ENCODE results near the gene METRNL. TPM values are rescaled to one million over a fixed set of nuclear protein-coding genes. Genes with fewer than 3 reads are reported as not detected.

The METRNL gene
- total and polyA plus RNA-seq, 4 donors: 0.67 to 9.0 (median 8.6) TPM

DNA sequence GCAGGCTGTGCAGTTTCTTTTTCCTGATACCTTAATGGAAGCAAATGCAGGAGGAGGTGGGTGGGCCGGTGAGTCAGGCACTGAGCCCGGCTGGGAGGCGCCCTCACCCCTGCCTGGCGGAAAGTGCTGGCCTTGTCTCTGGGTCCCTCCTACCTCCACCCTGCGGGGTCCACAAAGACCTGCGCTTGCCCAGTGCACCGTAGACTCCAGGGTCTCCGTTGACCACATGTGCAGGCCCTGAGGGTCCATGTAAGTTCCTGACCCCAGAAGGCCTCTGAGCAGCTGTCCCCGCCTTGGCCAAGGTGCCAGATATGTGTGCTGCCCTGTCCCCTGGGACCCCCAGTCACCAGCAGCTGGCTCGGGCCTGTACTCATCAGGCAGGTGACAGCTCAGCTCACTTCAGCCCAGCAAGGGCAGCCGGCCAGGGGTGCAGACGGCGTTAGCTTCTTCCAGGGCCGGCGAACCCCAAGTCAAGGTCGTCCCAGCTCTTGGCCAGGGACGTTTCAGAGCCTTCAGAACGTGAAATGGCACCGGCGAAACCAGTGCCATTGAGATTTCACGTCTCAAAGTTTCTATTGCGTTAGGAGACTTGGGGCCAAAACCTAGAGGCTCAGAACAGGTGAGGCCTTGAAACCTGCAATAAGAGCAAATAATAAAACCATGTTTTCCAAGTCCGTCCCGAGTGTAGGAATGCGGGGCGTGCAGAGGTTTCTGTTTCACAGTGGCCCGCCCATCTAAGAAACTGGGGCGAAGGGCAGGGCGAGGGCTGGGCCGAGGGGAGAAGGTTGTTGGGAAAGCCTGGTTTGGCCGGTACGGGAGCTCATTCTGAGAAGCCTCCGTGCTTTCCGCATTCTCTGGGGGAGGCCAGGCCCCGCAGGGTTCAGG is 12.1 kb downstream of the METRNL start:
- Histone ChIP-seq H3K4me1 (ENCODE audit: control insufficient read depth in 4 of 4, insufficient read depth in 4 of 4, low read length in 3 of 4) (peaks cover 0 to 7% (median under 1%) of the 10 kb centered on the region in 4 donors), H3K27me3 (ENCODE audit: control insufficient read depth in 4 of 4, insufficient read depth in 4 of 4, low read length in 3 of 4) (no peaks in the 10 kb centered on the region), H3K9me3 (ENCODE audit: control insufficient read depth in 4 of 4, low read length in 3 of 4) (no peaks in the 10 kb centered on the region), H3K9ac (ENCODE audit: low read depth in 1 of 2, low read length in 2 of 2) (no peak overlapping the region), H3K27ac (ENCODE audit: low read depth in 1 of 2, low read length in 2 of 2) (no peak overlapping the region), H3K36me3 (ENCODE audit: control insufficient read depth in 4 of 4, insufficient read depth in 3 of 4, low read depth in 1 of 4, low read length in 3 of 4) (no peaks in the 10 kb centered on the region), H3K4me3 (ENCODE audit: low read depth in 1 of 3, low read length in 3 of 3) (no peak overlapping the region)
- TF ChIP-seq, protein P1, sequence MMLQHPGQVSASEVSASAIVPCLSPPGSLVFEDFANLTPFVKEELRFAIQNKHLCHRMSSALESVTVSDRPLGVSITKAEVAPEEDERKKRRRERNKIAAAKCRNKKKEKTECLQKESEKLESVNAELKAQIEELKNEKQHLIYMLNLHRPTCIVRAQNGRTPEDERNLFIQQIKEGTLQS (IDR thresholded peaks at IDR 0.05): no peak
- TF ChIP-seq, protein P2, sequence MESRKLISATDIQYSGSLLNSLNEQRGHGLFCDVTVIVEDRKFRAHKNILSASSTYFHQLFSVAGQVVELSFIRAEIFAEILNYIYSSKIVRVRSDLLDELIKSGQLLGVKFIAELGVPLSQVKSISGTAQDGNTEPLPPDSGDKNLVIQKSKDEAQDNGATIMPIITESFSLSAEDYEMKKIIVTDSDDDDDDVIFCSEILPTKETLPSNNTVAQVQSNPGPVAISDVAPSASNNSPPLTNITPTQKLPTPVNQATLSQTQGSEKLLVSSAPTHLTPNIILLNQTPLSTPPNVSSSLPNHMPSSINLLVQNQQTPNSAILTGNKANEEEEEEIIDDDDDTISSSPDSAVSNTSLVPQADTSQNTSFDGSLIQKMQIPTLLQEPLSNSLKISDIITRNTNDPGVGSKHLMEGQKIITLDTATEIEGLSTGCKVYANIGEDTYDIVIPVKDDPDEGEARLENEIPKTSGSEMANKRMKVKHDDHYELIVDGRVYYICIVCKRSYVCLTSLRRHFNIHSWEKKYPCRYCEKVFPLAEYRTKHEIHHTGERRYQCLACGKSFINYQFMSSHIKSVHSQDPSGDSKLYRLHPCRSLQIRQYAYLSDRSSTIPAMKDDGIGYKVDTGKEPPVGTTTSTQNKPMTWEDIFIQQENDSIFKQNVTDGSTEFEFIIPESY (IDR thresholded peaks at IDR 0.05): no peak
- TF ChIP-seq, protein P3, sequence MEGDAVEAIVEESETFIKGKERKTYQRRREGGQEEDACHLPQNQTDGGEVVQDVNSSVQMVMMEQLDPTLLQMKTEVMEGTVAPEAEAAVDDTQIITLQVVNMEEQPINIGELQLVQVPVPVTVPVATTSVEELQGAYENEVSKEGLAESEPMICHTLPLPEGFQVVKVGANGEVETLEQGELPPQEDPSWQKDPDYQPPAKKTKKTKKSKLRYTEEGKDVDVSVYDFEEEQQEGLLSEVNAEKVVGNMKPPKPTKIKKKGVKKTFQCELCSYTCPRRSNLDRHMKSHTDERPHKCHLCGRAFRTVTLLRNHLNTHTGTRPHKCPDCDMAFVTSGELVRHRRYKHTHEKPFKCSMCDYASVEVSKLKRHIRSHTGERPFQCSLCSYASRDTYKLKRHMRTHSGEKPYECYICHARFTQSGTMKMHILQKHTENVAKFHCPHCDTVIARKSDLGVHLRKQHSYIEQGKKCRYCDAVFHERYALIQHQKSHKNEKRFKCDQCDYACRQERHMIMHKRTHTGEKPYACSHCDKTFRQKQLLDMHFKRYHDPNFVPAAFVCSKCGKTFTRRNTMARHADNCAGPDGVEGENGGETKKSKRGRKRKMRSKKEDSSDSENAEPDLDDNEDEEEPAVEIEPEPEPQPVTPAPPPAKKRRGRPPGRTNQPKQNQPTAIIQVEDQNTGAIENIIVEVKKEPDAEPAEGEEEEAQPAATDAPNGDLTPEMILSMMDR (IDR thresholded peaks at IDR 0.05; ENCODE audit: low read depth, low read length, missing input control): no peak
- WGBS: 73% methylated on average over 35 of the region's 35 CpGs
- DNase-seq (ENCODE audit: low spot score): no peak

DNA sequence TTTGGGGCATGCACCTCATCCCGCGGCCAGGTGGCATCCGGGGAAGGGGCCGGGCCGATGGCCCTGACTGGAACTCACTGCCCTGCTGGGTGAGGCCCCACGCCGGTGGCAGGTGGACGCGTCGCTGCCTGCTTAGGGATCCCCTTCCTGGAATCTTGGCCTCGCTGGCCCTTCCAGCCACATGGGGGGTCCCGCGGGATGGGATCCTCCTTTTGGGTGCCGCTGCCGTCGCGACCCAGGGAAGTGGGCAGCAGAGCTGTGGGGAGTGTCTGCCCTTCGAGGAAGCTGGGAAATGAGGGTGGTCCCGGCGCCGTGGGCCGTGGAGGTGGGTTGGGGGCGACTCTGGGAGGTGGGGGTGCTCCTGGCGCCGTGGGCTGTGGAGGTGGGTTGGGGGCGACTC is 12.8 kb downstream of the METRNL start:
- no peaks in the 10 kb centered on the region for H3K9me3 ChIP-seq (ENCODE audit: control insufficient read depth in 4 of 4, low read length in 3 of 4)
- WGBS: 85% methylated on average over 26 of the region's 26 CpGs
- no peak overlapping the region for H3K9ac ChIP-seq (ENCODE audit: low read depth in 1 of 2, low read length in 2 of 2)
- no peak overlapping the region for H3K27ac ChIP-seq (ENCODE audit: low read depth in 1 of 2, low read length in 2 of 2)
- TF ChIP-seq JUND (IDR thresholded peaks at IDR 0.05) (no peak), HNF4G (IDR thresholded peaks at IDR 0.05) (no peak), FOXA1 (IDR thresholded peaks at IDR 0.05) (no peak), YY1 (IDR thresholded peaks at IDR 0.05) (no peak)
- TF ChIP-seq, protein P4, sequence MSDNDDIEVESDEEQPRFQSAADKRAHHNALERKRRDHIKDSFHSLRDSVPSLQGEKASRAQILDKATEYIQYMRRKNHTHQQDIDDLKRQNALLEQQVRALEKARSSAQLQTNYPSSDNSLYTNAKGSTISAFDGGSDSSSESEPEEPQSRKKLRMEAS (IDR thresholded peaks at IDR 0.05): no peak
- TF ChIP-seq, protein P5, sequence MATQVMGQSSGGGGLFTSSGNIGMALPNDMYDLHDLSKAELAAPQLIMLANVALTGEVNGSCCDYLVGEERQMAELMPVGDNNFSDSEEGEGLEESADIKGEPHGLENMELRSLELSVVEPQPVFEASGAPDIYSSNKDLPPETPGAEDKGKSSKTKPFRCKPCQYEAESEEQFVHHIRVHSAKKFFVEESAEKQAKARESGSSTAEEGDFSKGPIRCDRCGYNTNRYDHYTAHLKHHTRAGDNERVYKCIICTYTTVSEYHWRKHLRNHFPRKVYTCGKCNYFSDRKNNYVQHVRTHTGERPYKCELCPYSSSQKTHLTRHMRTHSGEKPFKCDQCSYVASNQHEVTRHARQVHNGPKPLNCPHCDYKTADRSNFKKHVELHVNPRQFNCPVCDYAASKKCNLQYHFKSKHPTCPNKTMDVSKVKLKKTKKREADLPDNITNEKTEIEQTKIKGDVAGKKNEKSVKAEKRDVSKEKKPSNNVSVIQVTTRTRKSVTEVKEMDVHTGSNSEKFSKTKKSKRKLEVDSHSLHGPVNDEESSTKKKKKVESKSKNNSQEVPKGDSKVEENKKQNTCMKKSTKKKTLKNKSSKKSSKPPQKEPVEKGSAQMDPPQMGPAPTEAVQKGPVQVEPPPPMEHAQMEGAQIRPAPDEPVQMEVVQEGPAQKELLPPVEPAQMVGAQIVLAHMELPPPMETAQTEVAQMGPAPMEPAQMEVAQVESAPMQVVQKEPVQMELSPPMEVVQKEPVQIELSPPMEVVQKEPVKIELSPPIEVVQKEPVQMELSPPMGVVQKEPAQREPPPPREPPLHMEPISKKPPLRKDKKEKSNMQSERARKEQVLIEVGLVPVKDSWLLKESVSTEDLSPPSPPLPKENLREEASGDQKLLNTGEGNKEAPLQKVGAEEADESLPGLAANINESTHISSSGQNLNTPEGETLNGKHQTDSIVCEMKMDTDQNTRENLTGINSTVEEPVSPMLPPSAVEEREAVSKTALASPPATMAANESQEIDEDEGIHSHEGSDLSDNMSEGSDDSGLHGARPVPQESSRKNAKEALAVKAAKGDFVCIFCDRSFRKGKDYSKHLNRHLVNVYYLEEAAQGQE (IDR thresholded peaks at IDR 0.05): no peak
- TF ChIP-seq, protein P3 (IDR thresholded peaks at IDR 0.05; ENCODE audit: low read depth, low read length, missing input control): no peak
- DNase-seq (ENCODE audit: low spot score): no peak
- no peaks in the 10 kb centered on the region for H3K36me3 ChIP-seq (ENCODE audit: control insufficient read depth in 4 of 4, insufficient read depth in 3 of 4, low read depth in 1 of 4, low read length in 3 of 4)
- H3K4me3 ChIP-seq (ENCODE audit: low read depth in 1 of 3, low read length in 3 of 3): no peak overlapping the region
- peaks cover 0 to 7% (median under 1%) of the 10 kb centered on the region in 4 donors for H3K4me1 ChIP-seq (ENCODE audit: control insufficient read depth in 4 of 4, insufficient read depth in 4 of 4, low read length in 3 of 4)
- no peaks in the 10 kb centered on the region for H3K27me3 ChIP-seq (ENCODE audit: control insufficient read depth in 4 of 4, insufficient read depth in 4 of 4, low read length in 3 of 4)
